HG02798 (cell line): ENCODE results near the gene SMIM15.

Source experiments
- ATAC-seq: cut with Tn5 transposase; IDR thresholded peaks from one replicate; pipeline ENCODE4 v1.9.1; 2021; ENCODE audit warnings: mild to moderate bottlenecking; ENCODE audit not compliant: unreplicated experiment, poor library complexity

The SMIM15 gene

GRCh38 chr5:61162832-61163567, 732 bp upstream of the SMIM15 start:
- ATAC-seq, result no peak

DNA sequence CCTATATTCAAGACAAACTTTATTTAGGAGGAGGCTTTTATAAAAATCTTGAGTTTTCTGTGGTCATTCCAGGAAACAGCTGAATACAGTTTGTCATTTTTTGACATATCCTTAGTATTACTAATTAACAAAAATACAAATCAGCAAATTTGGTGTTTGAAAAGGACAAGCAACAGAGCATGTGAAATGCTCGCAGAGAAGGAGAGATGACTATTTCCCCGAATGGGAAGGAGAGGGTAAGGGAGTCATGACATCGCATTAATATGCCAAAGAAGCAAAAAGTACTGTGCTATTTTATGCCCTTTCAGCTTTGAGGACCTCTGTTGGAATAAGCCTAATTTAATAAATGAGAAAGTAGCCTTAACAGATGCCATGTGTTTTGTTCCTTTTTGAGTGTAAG, 1.8 kb downstream of the SMIM15 start:
- no peak for ATAC-seq

DNA sequence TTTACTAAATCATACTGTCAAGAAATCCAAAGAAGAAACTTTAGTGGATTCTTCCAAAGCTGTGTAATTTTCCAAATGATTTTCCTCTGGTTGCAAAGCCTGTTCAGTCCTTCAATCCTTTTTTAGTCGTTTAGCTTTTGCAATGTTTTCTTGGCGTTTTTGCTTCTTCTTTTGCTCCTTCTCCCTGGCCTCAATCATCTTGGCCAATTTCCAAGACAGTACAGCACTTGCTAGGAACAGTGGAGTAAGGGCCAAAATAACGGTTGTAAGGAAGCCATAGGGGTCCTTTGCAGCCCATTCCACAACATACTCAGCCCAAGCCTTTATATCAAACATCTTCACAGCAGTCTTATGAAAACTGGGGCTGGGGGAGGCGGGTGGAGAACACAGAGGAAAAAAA, 2.4 kb downstream of the SMIM15 start:
- no peak for ATAC-seq

DNA sequence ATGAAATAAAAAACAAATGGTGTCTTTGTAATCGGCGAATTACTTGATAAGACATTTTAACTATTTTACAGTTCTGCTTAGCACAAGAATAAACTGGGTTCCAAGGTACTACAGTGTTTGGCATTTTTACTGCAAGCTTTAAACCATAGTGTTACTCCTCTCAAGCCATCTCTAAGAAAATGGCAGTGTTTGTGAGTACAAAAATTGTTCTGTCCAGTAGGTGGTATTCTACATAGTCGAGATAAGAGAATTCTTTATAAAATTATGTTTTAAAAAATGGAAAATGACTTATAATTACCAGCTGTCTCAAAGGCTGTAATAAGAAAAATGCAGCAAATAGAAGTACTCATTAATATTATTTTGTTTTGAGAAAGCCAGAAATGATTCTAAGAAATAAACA, 3.2 kb downstream of the SMIM15 start:
- no peak for ATAC-seq

GRCh38 chr5:61151893-61152292, 10.4 kb downstream of the SMIM15 start:
- ATAC-seq, result no peak

DNA sequence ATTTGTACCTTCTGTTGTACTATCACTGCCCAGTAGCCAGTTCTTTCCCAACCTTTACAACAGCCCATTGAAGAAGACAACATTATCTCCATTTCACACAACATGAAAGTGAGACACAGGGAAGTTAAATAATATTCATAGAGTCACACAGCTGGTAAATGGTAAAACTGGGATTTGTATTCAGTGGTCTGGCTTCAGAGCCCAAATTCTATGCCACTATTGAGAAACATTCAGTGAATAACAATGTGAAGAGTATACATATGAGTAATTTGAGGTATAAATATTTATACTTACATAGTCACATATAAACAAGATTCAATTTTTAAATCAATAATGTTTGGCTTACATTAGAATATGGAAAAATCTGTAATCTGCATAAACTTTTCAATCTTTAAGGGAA, 13.8 kb downstream of the SMIM15 start:
- no peak for ATAC-seq

DNA sequence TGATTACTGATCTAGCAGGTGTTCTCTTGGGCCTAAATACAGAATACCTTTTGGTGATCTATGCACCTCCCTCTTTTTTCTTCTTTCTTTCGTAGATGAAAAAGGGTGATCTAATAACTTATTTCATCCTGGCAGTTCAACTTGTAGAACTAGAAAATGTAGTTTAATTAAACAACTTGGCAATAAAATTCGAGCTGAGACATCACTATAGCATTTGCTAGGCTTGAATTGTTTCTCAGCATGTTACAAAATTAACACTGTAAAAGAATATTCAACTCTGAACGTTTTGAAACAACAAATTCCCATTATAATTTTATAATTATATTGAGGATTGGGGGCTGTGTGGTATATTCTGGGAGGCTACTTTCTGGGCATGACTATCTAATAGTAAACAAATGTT, 19.5 kb downstream of the SMIM15 start:
- ATAC-seq, result no peak

- ATAC-seq, result no peak
Measured at GRCh38 chr5:61142391-61142790, 19.9 kb downstream of the SMIM15 start.

DNA sequence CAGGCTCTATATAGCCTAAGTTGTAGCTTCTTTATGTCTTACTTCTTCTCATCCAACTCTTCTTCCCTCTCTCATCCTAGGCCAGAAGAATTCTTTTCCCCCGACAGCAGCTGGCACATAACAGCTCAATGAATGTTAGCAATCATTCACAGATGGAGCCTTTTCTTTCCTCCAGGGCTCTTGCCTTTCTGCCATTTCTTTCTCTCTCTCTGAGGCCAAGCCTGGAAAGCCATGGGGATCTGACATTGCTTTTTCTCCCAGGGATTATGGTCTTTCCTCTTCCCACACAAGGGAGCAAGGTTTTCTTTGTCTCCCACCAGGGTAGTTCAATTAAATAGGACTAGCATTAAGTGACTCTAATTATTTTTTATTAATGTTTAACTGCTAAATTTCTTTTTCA, 20.5 kb downstream of the SMIM15 start:
- no peak for ATAC-seq

DNA sequence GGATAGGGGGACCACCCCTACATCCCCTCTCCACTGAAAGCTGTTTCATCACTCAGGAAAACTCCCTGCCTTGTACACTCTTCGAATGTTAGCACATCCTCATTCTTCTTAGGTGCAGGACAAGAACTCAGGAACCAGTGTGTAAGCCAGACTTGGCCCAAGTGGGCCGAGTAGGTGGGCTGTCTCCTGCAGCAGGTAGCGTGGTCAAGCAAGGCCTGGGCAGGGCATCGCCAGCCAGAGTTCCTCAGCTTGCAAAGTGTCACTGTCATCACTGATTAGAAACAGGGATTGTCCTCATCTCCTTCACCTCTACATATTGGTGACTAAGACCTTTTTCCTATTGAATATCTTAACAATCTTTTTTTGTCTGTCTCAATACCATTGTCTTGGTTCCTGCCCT, 22.3 kb downstream of the SMIM15 start:
- ATAC-seq, result no peak

DNA sequence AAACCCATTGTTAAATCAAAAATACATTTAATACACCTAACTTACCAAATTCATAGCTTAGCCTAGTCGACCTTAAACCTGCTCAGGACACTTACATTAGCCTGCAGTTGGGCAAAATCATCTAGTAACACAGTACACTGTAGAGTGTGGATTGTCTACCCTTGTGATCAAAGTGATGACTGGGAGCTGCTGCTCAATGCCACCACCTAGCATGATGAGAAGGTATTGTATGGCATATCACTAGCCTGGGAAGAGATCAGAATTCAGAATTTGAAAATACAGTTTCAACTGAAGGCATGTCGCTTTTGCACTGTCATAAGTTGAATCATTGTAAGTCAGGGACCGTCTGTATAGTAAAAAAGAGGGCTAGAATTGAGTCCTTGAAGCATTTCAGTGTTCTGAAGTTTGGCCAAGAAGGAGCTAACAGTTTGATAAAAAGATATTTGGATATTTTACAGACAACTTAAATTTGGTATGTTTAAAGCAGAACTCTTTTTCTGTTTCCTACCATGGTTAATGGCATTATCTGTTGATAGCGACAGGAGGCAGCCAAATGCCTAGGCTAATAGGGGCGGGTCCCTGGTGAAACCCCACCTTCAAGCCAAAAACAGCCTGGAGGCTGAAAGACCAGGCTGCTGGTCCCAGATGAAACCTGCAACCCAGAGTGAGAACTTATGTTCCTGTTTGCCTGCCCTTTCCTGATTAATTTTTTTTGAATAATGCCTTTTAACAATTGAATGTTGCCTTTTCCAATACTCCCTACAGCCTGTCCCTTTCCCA, 23.0 kb downstream of the SMIM15 start:
- no peak for ATAC-seq

DNA sequence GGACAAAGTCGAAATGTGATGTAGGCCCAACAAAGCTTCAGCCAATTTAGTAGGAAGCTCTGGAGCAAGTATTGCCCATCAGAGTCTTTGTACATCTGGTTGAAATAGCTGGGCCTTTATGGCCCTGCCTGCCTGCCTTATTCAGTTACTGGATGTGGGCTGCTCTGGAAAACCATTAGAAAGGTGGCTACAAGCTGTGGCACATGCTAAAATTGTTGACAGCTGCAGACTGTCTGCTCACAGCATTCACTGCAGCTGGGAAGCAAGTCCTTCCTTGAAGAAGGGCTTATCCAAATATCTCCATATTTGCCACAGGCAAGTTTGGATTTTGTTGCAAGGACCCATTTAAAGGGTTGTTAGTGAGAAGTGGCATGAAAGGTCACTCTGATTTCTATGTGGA, 24.4 kb downstream of the SMIM15 start:
- no peak for ATAC-seq

- no peak for ATAC-seq
Measured at GRCh38 chr5:61132559-61132958, 29.7 kb downstream of the SMIM15 start.

DNA sequence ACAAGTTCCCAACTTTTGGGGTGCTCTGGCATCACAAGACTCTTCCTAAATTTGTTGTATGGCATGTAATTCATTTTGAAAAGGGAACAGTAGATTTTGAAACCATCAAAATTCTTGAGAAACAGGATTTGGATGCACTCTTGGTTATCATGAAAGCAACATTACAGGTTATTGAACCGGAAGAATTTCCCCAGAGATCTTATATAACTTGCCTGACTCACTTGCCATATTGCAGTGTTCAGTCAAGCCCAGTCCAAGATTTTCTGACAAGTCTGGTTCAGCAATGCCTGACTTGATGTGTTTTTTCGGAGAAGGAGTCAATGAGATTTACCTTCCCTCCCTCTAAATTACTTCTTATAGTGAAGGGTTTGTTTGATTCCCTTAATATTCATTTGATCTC, 32.0 kb downstream of the SMIM15 start:
- no peak for ATAC-seq

- ATAC-seq, result no peak
Measured at GRCh38 chr5:61123145-61123544, 39.1 kb downstream of the SMIM15 start.

DNA sequence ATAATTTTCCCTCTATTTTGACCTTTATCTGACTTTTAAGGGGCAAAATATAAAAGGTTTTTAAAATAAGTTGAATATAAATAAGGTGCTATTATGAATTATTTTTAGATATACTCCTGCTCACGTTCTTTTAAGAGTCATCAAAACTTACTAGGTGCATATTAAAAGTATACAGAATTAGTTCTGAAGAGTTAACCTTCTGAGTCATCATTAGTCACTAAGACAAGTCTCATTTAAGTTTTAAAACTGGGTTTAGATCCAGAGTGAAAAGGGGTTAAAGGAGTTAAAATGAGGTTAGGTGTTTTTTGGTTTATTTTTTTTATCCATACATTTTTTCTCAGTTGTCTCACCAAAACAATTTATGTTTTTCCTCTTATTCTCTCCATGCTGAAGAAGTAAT, 41.7 kb downstream of the SMIM15 start:
- no peak for ATAC-seq

GRCh38 chr5:61119066-61119465, 43.2 kb downstream of the SMIM15 start:
- no peak for ATAC-seq

- peak; percentile 61 for ATAC-seq
Measured at GRCh38 chr5:61115968-61116367, 46.3 kb downstream of the SMIM15 start.

DNA sequence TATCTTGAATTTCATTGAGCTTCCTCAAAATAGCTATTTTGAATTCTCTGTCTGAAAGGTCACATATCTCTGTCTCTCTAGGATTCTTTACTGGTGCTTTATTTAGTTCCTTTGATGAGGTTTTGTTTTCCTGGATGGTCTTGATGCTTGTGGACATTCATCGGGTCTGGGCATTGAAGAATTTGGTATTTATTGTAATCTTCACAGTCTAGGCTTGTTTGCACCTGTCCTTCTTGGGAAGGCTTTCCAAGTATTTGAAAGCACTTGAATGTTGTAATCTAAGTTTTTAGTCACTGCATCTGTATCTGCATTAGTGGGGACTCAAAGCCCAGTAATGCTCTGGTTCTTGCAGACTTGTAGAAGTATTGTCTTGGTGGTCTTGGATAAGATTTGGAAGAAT, 47.8 kb downstream of the SMIM15 start:
- ATAC-seq, result no peak
